OCI-LY1 (cell line): ENCODE data around the gene PFDN4.

ENCODE experiments used
- H2AFZ ChIP-seq: fragments of 200-600 bp; sonication (generic), shearing (Covaris generic); 2 replicates; pipeline ENCODE4 v1.6.0; 2014; ENCODE audit warnings: antibody characterized with exemption, mild to moderate bottlenecking, low read length
- H3F3A ChIP-seq: fragments of 200-600 bp; sonication (generic), shearing (Covaris generic); 2 replicates; pipeline ENCODE4 v1.6.0; 2014; ENCODE audit warnings: mild to moderate bottlenecking, antibody characterized with exemption, low read length, moderate library complexity; ENCODE audit not compliant: insufficient read depth
- H3K27ac ChIP-seq: fragments of 200-600 bp; sonication (generic); 2 replicates; pipeline ENCODE4 v1.5.1; 2014; ENCODE audit warnings: low read length, mixed run types, mild to moderate bottlenecking, low read depth; ENCODE audit not compliant: poor library complexity, severe bottlenecking
- H3K27me3 ChIP-seq: fragments of 200-600 bp; sonication (generic); 2 replicates; pipeline ENCODE4 v1.6.0; 2014; ENCODE audit warnings: antibody characterized with exemption, mild to moderate bottlenecking, low read length, moderate library complexity; ENCODE audit not compliant: insufficient read depth
- H3K36me3 ChIP-seq: fragments of 200-600 bp; sonication (generic); 2 replicates; pipeline ENCODE4 v1.6.1; 2014; ENCODE audit warnings: mild to moderate bottlenecking, antibody characterized with exemption, low read length, moderate library complexity, mixed read lengths; ENCODE audit not compliant: insufficient read depth
- H3K4me1 ChIP-seq: fragments of 200-600 bp; sonication (generic); 2 replicates; pipeline ENCODE4 v1.5.1; 2014; ENCODE audit warnings: mild to moderate bottlenecking, low read length, moderate library complexity; ENCODE audit not compliant: insufficient read depth, severe bottlenecking
- H3K4me2 ChIP-seq: fragments of 200-600 bp; sonication (generic), shearing (Covaris generic); 2 replicates; pipeline ENCODE4 v1.6.1; 2014; ENCODE audit warnings: low read length
- H3K4me3 ChIP-seq: fragments of 200-600 bp; sonication (generic); 2 replicates; pipeline ENCODE4 v1.5.1; 2014; ENCODE audit warnings: low read length, low read depth, mild to moderate bottlenecking, mixed read lengths; ENCODE audit not compliant: poor library complexity, severe bottlenecking
- H3K79me2 ChIP-seq: fragments of 200-600 bp; shearing (Covaris generic); 2 replicates; pipeline ENCODE4 v1.6.1; 2016; ENCODE audit warnings: mixed run types, low read length, mixed read lengths; ENCODE audit not compliant: insufficient read depth
- H3K9ac ChIP-seq: fragments of 200-600 bp; sonication (generic), shearing (Covaris generic); 2 replicates; pipeline ENCODE4 v1.6.1; 2014; ENCODE audit warnings: mild to moderate bottlenecking, low read length, mixed read lengths
- H3K9me2 ChIP-seq: fragments of 200-600 bp; sonication (generic), shearing (Covaris generic); 2 replicates; pipeline ENCODE4 v1.6.1; 2014; ENCODE audit warnings: low read depth, mild to moderate bottlenecking, low read length, mixed read lengths
- H3K9me3 ChIP-seq: fragments of 200-600 bp; shearing (Covaris generic); 2 replicates; pipeline ENCODE4 v1.6.1; 2014; ENCODE audit warnings: low read length, mixed read lengths
- H4K20me1 ChIP-seq: fragments of 200-600 bp; sonication (generic), shearing (Covaris generic); 2 replicates; pipeline ENCODE4 v1.6.0; 2016; ENCODE audit warnings: mild to moderate bottlenecking, low read length; ENCODE audit not compliant: insufficient read depth
- EZH2 ChIP-seq: fragments of 200-600 bp; sonication (generic), shearing (Covaris generic); IDR thresholded peaks from 2 replicates; pipeline ENCODE4 v1.8.0; 2017; ENCODE audit warnings: borderline replicate concordance, mixed run types, mild to moderate bottlenecking, antibody characterized with exemption, low read length, moderate library complexity, mixed read lengths
- TF ChIP-seq, protein P1 (sequence below): fragments of 200-600 bp; sonication (generic), shearing (Covaris generic); IDR thresholded peaks from 2 replicates; pipeline ENCODE4 v1.5.1; 2017; ENCODE audit warnings: mild to moderate bottlenecking, antibody characterized with exemption, low read length, moderate library complexity, mixed read lengths

PFDN4 gene

GRCh38 chr20:54178256-54178655 is 29.6 kb upstream of the PFDN4 start:
- H3K4me3 ChIP-seq = no peak overlapping the region
- no peak overlapping the region for H3K4me2 ChIP-seq
- no peak overlapping the region for H3K27ac ChIP-seq
- H3F3A ChIP-seq = no peaks in the 10 kb centered on the region
- H3K9me2 ChIP-seq = no peaks in the 10 kb centered on the region
- H4K20me1 ChIP-seq = no peaks in the 10 kb centered on the region
- H3K36me3 ChIP-seq = no peaks in the 10 kb centered on the region
- H3K9me3 ChIP-seq = no peaks in the 10 kb centered on the region
- no peaks in the 10 kb centered on the region for H3K27me3 ChIP-seq
- no peaks in the 10 kb centered on the region for H3K79me2 ChIP-seq
- H2AFZ ChIP-seq = no peak overlapping the region
- no peak for TF ChIP-seq EZH2
- TF ChIP-seq, protein P1, sequence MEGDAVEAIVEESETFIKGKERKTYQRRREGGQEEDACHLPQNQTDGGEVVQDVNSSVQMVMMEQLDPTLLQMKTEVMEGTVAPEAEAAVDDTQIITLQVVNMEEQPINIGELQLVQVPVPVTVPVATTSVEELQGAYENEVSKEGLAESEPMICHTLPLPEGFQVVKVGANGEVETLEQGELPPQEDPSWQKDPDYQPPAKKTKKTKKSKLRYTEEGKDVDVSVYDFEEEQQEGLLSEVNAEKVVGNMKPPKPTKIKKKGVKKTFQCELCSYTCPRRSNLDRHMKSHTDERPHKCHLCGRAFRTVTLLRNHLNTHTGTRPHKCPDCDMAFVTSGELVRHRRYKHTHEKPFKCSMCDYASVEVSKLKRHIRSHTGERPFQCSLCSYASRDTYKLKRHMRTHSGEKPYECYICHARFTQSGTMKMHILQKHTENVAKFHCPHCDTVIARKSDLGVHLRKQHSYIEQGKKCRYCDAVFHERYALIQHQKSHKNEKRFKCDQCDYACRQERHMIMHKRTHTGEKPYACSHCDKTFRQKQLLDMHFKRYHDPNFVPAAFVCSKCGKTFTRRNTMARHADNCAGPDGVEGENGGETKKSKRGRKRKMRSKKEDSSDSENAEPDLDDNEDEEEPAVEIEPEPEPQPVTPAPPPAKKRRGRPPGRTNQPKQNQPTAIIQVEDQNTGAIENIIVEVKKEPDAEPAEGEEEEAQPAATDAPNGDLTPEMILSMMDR = no peak
- H3K4me1 ChIP-seq = no peaks in the 10 kb centered on the region
- no peak overlapping the region for H3K9ac ChIP-seq

- Histone ChIP-seq H2AFZ (no peak overlapping the region), H3K9ac (no peak overlapping the region), H3K4me3 (no peak overlapping the region), H3K27me3 (no peaks in the 10 kb centered on the region), H3K36me3 (no peaks in the 10 kb centered on the region), H3F3A (no peaks in the 10 kb centered on the region), H3K4me2 (no peak overlapping the region), H3K9me2 (no peaks in the 10 kb centered on the region), H3K4me1 (no peaks in the 10 kb centered on the region), H4K20me1 (no peaks in the 10 kb centered on the region), H3K79me2 (no peaks in the 10 kb centered on the region), H3K9me3 (no peaks in the 10 kb centered on the region), H3K27ac (no peak overlapping the region)
- TF ChIP-seq EZH2 = no peak
- TF ChIP-seq, protein P1 = no peak
Observed at GRCh38 chr20:54179946-54180345, 27.9 kb upstream of the PFDN4 start.

GRCh38 chr20:54180931-54181330 is 27.0 kb upstream of the PFDN4 start:
- Histone ChIP-seq H3K4me2 (no peak overlapping the region), H3F3A (no peaks in the 10 kb centered on the region), H3K27me3 (no peaks in the 10 kb centered on the region), H3K9ac (no peak overlapping the region), H2AFZ (no peak overlapping the region), H3K4me3 (no peak overlapping the region), H3K27ac (no peak overlapping the region), H3K36me3 (no peaks in the 10 kb centered on the region), H4K20me1 (no peaks in the 10 kb centered on the region), H3K4me1 (no peaks in the 10 kb centered on the region), H3K79me2 (no peaks in the 10 kb centered on the region), H3K9me3 (no peaks in the 10 kb centered on the region), H3K9me2 (no peaks in the 10 kb centered on the region)
- no peak for TF ChIP-seq EZH2
- TF ChIP-seq, protein P1 = no peak
